ENCODE measurements around the gene IQGAP3.
"Not testable (repeated sequence)": the region's sequence is repeated elsewhere in the genome, so short reads cannot be mapped to it uniquely, and the experiment has no call there.

IQGAP3 gene

DNA sequence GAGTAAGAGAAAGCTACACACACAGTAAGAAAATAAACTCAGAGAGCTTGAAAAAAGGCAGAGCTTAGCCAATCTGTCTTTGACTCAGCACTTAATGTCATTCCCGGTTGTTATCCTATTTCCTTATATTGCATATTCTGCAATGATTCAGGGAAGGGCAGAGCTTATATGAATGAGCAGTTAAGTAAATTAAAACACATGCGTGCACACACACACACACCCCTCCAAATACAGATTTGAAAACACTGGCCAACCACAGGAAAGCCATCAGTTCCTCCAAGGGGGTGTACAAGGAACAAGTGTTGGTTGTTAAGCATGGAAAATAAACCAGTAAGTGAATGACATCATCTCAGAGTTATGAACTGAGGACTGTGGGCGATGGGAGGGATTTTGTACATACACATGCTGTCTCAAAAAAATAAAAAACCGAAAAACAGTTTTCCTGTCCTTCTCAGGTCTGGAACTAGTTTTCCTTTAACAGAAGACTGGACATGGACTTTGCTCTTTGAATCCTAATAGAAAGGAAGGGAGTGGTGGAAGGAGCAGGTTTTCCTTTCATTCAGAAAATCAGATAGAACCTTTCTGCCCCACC, 1.0 kb downstream of the IQGAP3 start:
- DNase-seq, result no peak

DNA sequence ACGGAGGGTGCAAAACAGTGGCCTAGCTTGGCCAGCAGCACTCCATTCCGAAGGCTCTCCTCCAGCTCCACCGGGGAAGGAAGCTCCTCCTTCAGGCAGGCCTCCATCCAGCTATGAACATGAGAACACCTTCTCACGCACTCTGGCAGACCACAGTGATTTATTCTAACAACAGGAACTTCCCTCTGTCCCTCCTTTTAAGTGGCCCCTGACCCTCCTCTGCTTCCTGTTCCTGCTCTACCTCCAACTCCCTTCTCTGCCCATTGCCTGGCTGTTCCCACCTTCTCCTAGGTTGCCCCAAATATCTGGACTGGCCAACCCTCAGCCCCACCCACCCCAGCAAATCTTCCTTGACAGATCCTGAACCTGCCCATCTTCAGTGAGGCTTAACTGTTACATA, 5.9 kb downstream of the IQGAP3 start:
- DNase-seq, result no peak

DNA sequence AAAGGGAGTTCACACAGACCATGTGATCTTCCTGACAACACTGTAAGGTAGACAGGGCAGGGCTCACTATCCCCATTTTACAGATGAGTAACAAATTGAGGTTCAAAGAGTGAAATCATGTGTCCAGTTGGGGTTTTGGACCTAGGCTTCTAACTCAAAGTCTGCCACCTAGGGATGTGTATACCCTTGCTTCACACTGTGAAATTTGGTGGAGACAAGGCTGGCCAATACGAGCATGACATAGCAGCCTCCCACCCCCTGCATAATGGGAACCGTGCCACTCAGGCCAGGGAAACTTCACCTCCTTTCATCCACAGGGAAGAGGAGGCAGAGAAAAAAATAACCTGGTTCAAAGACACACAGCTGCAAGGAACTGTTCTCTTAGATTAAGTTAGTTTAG, 6.8 kb downstream of the IQGAP3 start:
- no peak for DNase-seq

DNA sequence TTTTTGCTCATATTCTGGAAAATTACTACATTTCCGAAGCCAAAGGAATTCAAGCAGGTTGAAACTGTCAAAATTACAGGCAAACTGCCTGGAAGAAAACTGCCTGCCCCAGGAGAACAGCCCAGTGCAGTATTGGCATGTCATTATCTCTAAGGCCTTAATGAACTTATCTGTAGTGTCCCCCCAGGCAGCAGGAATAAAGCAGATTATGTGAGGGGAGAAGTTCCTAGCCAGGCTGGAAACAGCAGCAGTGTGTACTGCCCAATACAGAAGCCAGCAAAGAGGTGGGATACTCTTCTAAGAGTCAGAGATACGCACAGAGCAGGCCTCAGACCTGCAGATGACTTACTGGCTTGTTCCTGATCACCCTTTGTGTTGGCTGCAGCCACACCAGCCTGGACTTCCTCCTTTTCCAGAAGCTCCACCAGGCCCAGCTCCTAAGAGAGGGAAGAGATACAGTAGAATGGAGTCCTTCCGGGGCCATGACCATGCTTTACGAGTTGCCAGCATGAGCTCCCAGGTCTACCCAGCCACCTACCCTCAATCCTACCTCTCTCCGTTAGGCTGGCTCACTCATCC, 11.7 kb downstream of the IQGAP3 start:
- no peak for DNase-seq

DNA sequence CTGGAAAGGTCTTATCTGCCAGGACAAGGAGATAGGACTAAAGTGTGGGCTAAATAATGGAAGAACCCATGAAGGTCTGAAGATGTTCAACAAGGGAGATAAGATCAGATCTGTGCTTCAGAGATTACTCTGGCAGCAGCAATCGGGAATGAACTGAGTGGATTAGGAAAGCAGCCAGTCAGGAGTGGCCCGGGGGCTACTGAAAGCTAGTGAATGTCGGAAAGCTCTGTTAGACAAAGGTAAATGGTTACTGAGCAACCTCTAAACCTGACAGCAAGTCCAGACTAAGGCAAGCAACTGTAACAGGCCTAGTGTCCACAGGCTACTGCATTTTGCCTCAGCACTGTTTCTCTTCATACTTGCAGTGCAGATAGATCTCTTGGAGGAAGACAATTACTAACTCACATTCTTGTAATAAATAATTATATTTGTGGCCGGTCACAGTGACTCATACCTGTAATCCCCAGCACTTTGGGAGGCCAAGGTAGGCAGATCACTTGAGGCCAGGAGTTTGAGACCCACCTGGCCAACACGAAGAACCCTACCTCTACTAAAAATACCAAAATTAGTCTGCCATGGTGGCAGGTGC, 12.5 kb downstream of the IQGAP3 start:
- no peak for DNase-seq

DNA sequence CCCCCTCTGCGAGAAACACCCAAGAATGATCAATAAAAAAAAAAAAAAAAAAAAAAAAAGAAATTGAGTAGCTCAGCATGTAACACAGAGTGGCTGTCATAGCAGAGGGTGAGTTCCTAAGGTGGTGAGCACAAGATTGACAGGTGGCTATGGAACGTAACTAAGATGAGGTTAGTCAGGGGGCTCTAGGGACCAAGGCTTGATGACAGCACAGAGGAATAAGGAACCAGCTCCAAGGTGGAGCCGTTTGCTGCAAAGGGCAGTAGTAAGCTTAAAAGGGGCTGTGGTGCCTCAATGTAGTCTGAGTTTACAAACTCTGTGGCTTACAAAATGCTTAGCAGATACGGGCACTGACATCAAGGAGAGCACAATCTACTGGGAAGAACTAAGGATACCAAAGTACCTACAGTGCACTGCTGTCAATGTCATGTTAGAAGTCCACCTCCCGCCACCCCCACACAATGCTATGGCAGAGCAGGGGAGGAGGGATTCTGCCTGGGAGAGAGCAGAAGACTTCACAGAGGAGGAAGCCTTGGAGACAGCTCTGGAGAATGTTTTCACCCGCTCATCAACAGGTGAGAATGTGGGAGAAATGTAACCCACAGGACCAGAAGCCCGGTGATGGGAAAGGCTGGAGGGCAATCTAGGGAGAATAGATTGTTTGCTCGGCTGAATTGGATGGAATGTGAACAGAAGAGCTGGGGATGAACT, 13.1 kb downstream of the IQGAP3 start:
- no peak for DNase-seq

DNA sequence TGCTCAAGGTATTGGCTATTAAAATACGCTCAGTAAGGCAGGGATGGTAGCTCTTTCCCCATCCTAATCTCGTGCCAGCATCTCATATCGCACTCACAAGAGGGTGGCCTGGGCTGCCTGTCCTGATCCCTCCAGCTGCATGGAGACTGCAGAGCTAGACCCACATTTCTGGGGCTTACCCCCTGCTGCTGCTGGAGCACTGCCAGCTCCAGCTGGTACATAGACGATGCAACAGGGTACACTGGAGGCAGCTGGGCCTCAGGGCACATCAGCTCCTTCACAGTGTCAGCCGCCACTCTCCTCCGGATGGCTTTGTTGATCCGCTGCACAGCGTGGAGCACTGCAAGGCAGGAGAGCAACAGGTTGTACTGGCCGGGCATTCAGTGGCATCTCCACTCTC, 16.0 kb downstream of the IQGAP3 start:
- DNase-seq, result no peak

DNA sequence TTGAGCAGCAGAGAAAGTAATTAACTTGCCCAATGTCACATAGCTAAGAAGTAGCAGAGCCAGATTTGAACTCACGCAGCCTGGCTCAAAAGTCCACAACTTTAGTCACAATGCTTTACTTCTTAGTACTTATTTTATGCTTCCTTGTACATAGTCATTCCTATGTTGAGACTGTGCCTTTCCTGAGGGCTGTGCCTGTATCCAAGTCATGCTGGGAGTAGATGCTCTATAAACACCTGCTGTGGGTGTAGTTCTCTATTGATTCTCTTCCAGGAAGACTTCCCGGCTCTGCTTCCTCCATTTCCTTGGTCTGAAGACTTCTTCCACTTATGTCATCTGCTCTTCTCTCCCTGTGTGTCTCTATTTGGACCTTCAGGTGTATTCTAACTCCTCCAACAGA, 16.6 kb downstream of the IQGAP3 start:
- DNase-seq, result no peak

DNA sequence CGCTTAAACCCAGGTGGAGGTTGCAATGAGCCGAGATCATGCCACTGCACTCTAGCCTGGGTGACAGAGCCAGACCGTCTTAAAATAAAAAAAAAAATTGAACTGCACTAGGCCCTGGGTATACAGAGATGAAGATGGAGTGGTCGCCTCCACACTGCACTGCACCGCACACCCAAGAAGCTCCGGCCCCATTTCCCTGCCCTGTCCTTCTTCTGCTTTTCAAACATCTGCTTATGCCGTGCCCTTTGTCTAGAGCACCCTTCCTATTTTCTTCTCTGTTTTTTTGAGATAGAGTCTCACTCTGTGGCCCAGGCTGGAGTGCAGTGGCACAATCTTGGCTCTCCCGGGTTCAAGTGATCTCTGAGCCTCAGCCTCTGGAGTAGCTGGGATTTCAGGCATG, 17.4 kb downstream of the IQGAP3 start:
- no peak for DNase-seq

DNA sequence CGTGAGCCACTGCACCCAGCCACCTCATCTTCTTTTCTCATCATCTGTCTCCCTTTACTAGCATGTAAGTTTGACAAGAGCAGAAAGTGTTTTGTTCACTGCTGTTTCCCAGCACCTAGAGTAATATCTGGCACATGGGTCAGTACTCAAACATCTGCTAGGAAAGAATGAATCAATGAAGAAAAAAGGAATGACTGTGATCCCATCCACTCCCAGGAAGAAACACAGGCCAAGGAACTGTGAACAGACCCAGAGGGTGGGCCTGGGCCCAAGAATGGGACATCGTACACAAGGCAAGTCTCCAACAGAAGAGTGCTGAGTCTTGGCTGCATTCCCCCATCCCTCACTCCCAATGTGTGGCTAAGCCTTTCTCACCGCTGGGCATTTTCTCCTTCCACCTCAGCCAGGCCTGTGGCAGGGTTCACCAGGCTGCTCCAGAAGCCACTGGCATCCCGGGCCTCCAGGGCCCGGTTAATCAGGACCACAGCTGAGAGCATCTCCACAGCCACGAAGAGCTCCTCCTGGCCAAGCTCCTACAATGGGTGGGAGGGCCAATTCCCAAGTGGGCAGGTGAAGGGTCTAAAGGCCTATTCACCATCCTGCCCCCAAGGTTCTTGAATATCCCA, 18.4 kb downstream of the IQGAP3 start:
- DNase-seq, result no peak

DNA sequence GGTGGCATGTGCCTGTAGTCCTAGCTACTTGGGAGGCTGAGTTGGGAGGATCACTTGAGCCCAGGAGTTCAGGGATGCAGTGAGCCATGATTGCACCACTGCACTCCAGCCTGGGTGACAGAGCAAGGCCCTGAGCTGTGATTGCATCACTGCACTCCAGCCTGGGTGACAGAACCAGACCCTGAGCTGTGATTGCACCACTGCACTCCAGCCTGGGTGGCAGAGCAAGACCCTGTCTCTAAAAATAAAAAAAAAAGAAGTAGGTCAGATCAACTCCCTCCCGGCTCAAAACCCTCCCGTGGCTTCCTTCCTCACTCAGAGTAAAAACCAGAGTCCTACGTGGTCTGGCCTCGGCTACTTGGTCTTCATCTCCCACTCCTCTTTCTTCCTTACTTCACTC, 19.4 kb downstream of the IQGAP3 start:
- not testable (repeated sequence) for DNase-seq

DNA sequence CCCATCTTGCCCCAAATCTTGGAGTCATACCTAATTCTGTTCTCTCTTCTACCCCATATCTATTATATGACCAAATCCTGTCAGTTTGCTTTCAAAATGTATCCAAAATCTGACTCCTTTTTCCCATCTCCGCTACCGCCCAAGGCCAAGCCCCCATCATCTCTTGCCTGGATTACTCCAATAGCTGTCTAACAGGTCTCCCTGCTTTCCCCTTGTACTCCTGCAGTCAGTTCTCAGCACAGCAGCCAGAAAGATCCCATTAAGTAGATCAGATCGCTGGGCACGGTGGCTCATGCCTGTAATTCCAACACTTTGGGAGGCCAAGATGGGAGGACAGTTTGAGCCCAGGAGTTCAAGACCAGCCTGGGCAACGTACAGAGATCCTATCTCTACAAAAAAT, 19.8 kb downstream of the IQGAP3 start:
- no peak for DNase-seq

DNA sequence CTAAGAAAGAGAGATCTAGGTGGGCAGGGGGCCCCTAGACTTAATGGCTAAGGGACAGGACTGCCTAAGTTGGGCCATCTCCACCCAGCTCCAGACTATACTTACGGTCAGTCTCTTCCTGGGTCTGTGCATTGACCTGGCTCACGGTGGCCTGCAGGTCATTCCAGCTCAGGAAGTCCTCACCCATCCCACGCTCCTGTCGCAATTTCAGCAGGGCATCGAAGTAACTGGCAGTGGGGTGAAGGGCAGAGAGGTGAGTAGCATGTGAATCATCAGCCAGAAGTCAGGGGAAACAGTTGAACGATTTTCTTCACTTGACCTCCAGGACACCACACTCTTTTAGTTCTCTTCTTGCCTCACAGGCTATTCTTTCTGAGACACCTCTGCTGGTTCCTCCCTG, 20.5 kb downstream of the IQGAP3 start:
- no peak for DNase-seq

DNA sequence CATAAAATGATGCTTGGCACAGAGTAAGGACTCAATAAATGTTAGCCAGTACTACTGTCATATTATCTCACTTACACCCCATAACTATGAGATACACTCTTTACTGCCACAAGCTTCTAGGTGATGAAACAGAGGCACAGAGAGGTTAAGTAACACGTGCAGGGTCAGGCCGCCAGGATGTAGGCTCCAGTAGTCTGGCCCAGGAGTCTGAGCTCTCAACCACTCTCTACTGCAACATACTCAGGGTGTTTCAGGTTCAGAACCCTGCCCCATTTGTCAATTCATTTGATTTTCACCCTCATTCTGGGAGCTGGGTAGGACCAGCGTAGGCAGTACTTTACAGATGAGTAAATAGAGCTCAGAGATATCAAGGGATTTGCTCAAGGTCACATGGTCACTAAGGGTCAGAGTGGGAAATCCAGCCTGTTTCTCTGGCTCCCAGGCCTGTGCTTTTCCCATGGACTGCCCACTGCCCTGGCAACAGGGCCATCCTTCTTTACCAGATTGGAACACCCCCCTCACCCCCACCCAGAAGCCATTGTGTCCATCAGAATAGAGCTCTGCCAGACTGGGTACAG, 21.2 kb downstream of the IQGAP3 start:
- DNase-seq, result no peak

DNA sequence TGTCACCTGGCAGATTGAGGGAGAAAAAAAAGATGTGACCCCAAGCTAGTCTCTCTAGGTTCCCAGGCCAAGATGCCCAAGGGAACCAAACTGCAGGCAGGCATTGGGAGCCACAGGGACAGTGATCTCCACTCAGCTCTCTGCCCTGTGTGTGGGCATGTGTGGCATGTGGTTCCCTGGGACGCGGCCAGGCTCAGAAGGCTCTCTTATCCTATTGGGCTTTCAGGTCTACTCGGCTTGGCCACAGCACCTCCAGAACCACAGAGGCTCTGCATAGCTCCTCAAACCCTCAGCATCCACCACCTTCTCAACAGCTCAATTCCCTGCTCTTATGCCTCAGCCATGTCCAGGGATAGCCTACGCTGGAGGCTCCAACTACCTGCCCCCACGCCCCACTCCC, 22.0 kb downstream of the IQGAP3 start:
- DNase-seq, result no peak

DNA sequence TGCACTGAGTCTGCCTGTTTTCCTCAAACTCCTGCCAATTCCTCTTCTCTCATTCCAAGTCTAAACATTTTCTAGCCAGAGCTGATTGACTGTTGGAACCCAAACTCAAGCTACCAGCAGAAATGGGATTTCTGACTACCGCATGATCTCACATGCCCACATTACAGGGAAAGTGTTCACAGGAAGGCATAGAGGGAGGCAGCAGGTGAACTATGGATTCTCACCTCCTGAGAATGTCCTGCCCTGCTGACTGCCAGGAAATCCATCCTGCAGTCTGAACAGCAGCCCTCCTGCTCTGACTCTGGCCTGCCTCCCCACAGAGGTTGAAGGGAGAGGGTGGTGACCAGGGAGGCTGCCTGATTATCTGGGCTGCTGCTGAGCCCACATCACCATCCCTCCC, 22.5 kb downstream of the IQGAP3 start:
- DNase-seq, result no peak

DNA sequence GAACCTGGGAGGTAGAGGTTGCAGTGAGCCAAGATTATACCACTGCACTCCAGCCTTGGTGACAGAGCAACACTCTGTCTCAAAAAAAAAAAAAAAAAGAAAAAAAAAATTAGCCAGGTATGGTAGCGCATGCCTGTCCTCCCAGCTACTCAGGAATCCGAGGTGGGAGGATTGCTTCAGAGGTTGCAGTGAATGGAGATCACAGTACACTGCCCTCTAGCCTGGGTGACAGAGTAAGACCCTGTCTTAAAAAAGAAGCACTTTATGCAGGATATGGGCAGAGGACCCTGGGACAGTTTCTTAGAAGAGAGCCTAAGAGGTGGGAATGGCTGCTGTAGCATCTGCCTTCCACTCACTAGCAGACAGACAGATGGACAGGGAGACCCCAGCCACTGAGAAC, 23.0 kb downstream of the IQGAP3 start:
- no peak for DNase-seq

DNA sequence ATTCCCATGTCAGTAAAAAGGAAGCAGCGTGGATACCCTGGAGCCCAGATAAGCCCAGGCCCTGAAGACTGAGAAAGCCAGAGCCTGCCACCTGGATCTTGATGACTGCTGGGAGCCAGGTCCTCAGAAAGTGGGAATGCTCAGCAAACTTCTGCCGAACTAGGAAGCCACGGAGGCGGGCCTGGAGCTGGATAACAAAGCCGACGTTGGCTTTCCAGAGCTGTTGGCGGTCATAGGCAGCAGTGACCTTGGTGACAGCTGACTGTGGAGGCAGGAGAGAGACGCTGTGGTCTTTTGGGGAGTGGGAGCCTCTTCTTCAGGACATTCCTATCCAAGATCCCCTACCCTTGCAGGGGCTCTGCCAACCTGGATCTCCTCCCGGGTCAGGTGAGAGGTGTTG, 24.4 kb downstream of the IQGAP3 start:
- DNase-seq, result no peak

DNA sequence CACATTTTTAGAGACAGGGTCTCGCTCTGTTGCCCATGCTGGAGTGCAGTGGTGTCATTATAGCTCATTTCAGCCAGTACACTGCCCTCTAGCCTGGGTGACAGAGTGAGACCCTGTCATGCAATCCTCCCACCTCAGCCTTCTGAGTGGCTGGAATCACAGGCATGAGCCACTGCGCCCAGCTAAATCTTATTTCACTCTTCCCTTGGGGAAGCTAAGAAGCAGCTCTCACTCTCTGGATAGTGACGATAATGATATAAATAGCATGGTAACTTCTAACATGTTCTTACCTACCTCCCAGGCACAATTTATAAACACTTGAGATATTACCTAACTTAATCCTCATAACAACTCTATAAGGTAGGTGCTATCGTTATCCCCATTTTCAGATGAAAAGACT, 24.9 kb downstream of the IQGAP3 start:
- no peak for DNase-seq

DNA sequence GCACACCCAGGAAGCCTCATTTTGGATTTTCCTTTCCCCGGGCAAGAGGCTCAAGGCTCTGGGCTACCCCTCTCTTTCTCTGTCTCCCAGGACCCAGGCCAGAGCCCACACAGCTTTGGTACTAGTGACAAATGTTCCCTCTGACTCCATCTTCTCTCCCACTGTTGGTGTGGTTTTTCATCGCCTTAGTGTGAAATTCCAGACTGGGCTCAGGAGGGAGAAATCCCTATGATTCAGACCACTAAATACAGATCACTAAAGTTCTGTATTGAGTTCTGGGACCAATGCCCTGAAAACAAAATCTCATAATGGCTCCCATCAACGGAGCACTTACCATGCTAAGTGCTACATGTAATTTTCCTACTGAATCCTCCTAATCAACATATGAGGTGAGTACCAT, 26.1 kb downstream of the IQGAP3 start:
- DNase-seq, result no peak

DNA sequence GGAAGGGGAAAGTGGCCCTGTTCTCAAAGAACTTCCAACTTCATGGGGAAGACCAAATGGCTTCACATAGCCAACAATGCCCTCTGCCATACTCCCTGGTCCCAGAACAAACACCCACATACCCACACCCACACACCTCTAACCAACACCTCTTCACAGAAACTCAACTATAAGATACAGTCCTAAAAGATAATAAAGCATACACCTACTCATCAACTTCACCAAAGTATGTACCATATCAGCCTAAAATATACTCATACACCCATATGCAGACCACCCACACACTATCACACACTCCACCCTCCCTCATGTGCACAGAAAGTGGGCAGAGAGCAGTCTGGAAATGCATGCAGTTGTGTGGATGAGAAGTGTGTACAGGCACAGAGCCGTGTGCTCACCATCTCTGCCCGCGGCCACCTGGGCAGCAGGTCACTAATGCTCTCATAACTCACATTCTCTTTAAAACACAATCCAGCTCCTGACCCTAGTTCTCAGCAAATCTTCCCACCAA, 27.7 kb downstream of the IQGAP3 start:
- no peak for DNase-seq

DNA sequence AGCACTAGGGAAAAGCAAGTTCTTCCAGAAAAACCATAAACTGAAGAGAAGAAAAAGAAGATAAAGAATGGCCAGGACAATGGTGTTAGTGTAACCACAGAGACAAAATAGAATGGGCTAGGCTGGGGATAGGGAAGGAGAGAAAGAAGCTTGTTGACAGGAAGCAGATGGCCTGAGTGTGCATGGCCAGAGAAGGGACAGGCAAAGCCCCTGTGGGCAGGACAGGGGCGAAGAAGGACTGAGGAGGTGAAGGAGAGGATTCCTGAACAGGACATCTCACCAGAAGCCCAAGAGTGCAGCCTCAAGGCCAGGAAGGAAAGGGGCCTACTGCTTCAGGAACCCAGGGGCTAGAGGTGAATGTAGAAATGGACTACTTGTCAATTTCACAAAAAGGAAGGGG, 29.3 kb downstream of the IQGAP3 start:
- no peak for DNase-seq

DNA sequence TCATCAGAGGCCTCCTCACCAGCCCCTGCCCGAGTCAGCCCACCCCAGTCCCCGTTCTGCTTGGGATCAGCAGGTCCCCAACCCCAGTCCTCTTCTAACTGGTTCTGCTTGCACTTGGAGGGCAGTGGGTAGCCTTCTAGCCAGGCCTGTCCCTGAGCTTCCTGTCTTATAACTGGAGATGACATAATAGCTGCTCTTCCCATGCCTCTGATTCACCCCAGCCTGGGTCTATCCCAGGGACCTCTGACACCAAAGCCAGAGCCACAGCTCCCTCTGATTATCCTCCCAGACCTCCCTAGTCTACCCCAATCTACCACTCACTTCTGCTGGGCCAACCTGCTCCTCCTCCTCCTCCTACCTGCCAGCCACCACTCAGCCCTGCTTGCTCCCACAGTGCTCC, 31.4 kb downstream of the IQGAP3 start:
- DNase-seq, result no peak

All from NCI-H187 (cell line).